ENCODE results near the gene PRKG1. TPM values are rescaled to one million over a fixed set of nuclear protein-coding genes. Genes with fewer than 3 reads are reported as not detected.

Gene PRKG1
- 68.3 and 136 TPM in 2 replicates for total RNA-seq (2014; rRNA removed; shearing (Covaris generic))

DNA sequence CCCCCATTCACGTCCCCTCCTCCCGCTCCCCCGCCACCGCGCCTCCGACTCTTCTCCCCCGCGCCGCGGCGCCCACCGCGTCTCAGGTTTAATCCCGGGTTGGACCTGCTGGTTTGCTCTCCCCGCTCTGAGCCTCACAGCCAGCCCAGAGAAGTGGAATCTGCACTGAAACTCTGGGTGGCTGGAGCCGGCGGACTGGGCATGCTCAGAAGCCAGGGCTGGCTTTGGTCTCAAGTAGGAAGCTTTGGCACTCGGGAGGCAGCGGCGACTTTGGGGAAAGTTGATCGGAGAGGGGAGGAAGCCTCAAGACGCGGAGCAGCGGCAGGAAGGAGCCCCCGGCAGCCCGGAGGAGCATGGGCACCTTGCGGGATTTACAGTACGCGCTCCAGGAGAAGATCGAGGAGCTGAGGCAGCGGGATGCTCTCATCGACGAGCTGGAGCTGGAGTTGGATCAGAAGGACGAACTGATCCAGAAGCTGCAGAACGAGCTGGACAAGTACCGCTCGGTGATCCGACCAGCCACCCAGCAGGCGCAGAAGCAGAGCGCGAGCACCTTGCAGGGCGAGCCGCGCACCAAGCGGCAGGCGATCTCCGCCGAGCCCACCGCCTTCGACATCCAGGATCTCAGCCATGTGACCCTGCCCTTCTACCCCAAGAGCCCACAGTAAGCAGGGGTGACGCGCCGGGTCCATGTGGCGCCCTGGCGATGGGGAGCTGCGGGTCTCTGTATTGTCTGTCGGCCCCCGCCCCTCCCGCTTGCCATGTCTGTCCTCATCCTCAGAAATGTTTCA, at the start of gene PRKG1:
Gene PRKG1, plus strand, starts transcription at position 250 of the 791 bp plus-strand sequence.
- DNase-seq (ENCODE audit: low spot score): peak; percentile 38
- in situ Hi-C loops (cut with HindIII; ENCODE audit: low sequenced_read_pairs): no loop called here

GRCh38 chr10:51028420-51028819, 45.9 kb upstream of the PRKG1 start:
- in situ Hi-C loops (cut with HindIII; ENCODE audit: low sequenced_read_pairs): no loop called here
- no peak for DNase-seq (ENCODE audit: low spot score)

- DNase-seq (ENCODE audit: low spot score): no peak
- in situ Hi-C loops (cut with HindIII; ENCODE audit: low sequenced_read_pairs): no loop called here
Measured at GRCh38 chr10:51029172-51029641, 45.1 kb upstream of the PRKG1 start.

DNA sequence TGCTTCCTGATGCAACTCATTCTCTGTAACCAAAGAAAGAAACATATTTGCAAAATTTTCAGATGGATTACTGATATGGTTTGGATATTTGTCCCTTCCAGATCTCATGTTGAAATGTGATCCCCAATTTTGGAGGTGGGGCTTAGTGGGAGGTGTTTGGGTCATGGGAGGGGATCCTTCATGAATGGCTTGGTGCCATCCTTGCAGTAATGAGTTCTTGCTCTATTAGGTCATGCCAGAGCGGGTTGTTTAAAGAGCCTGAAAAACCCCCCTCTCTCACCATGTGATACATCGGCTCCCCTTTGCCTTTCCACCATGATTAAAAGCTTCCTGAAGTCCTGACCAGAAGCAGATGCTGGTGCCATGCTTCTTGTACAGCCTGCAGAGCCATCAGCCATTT, 43.8 kb upstream of the PRKG1 start:
- DNase-seq (ENCODE audit: low spot score): no peak
- in situ Hi-C loops (cut with HindIII; ENCODE audit: low sequenced_read_pairs): no loop called here

GRCh38 chr10:51031950-51032349, 42.3 kb upstream of the PRKG1 start:
- in situ Hi-C loops (cut with HindIII; ENCODE audit: low sequenced_read_pairs): no loop called here
- DNase-seq (ENCODE audit: low spot score): no peak

DNA sequence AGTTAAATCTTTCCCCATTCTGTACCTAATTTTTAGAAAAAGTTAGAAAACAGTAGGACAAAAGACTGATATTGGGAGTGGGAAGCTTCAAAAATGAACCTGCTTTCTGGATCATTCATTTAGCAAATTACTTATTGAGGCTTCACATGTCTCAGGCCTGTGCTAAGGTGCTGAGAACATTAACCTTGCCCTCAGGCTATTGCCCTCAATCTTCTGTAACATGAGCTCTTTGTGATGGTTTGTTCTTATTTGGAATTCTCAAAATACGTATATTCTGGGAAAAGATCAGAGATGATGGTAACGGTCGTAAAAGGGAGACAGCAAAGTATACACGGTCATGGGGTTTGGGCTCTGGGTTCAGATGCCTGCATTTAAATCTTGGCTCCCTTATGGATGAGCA, 39.5 kb upstream of the PRKG1 start:
- in situ Hi-C loops (cut with HindIII; ENCODE audit: low sequenced_read_pairs): no loop called here
- DNase-seq (ENCODE audit: low spot score): no peak

DNA sequence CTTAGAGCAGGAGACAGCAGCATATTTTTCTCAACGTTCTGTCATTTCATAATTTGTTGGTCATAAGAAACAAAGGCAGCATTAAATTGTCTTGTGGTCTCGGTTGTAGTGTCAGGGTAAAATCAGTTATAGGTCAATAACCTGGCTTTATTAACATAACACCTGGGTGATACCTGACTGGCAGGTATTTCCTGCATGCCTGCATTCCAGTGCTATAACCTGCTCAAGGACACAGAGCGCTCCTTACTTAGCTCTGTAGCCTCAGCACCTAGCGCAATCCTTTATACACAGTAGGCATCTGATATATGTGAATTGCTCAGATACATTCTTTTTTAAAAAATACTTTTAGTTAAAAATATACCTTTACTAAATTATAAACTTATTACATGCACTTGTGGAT, 38.9 kb upstream of the PRKG1 start:
- in situ Hi-C loops (cut with HindIII; ENCODE audit: low sequenced_read_pairs): no loop called here
- DNase-seq (ENCODE audit: low spot score): no peak

- DNase-seq (ENCODE audit: low spot score): no peak
- in situ Hi-C loops (cut with HindIII; ENCODE audit: low sequenced_read_pairs): no loop called here
Measured at GRCh38 chr10:51045871-51046270, 28.4 kb upstream of the PRKG1 start.

GRCh38 chr10:51046654-51047053, 27.6 kb upstream of the PRKG1 start:
- in situ Hi-C loops (cut with HindIII; ENCODE audit: low sequenced_read_pairs): no loop called here
- DNase-seq (ENCODE audit: low spot score): no peak

DNA sequence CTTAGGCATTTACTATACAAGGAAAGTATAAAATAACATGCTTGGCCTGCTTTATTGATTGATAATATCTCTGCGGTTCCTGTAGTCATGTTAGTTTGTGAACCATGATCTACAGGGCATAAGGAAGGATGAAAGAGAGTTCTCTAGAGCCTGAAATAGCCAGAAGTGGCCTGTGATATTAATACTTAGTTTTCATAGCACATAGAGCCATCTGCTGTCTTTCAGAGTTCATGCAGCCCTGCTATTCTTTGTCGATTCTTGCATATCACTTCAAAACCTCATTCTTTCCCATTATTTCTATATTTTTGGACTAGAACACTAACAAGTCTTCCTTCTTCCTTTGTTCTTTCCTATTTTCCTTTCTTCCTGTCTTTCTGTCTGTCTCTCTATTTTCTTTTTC, 26.4 kb upstream of the PRKG1 start:
- no peak for DNase-seq (ENCODE audit: low spot score)
- in situ Hi-C loops (cut with HindIII; ENCODE audit: low sequenced_read_pairs): no loop called here

DNA sequence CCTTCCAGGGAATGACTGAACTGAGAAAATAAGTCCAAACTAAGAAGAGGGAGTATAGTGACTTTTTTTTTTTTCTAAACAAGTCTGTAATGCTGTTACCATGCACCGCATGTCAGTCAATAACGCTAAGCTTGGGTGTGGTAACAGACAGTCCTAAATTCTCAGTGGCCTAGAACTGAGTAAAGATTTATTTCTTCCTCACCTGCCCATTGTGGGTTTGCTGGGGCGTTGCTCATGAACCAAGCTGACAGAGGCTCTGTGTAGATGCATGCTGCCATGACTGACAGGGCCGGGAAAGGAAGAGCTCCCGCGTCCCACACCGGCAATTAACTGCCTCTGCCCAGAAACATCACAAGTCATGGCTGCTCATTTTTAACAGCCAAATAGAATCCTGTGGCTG, 25.5 kb upstream of the PRKG1 start:
- in situ Hi-C loops (cut with HindIII; ENCODE audit: low sequenced_read_pairs): no loop called here
- DNase-seq (ENCODE audit: low spot score): no peak

DNA sequence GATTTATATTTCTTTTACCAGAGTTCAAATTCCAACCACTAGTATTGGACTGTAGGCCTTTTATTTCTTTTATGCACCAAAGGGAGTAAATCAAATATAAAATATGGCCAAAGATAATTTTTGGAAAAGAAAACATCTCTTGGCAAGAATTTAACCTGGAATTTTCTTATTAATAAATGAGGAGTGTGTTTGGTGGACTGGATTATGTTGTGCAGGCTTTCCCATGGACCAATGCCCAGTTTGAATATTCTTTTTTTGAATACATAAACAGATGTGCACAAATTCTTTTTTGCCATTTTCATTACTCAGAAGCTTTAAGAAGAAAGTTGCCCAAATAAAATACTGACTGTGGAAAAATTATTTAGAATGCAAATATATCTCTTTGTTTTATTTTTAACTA, 22.1 kb upstream of the PRKG1 start:
- in situ Hi-C loops (cut with HindIII; ENCODE audit: low sequenced_read_pairs): no loop called here
- DNase-seq (ENCODE audit: low spot score): no peak

DNA sequence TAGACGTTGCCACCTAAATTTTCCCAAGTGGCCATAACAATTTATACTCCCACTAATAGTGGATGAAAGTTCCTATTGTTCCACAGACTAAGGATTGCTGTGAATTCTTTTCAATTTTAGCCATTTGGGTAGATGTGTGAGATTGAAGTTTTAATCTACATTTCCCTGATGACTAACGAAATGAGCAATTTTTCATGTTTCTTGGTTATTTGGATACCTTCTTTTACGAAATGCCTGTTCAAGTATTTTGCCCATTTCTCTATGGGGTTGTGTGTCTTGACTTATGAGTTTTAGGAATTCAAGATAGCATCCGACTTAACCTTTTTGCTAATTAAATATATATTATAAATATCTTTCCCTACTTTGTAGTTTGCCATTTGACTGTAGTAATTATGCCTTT, 16.4 kb upstream of the PRKG1 start:
- DNase-seq (ENCODE audit: low spot score): no peak
- in situ Hi-C loops (cut with HindIII; ENCODE audit: low sequenced_read_pairs): no loop called here

DNA sequence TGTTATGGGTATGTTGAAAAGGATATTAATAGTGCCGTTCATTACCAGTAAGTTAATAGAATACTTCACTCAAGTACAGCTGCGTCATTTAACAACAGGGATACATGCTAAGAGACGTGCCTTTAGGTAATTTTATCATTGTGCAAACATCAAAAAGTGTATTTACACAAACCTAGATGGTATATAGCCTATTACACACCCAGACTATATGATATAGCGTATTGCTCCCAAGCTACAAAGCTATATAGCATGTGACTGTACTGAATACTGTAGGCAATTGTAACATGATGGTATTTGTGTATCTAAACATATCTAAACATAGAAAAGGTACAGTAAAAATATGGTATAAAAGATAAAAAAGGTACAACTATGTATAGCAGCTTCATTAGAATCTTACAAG, 11.1 kb upstream of the PRKG1 start:
- DNase-seq (ENCODE audit: low spot score): no peak
- in situ Hi-C loops (cut with HindIII; ENCODE audit: low sequenced_read_pairs): no loop called here

GRCh38 chr10:51063659-51064535, 10.4 kb upstream of the PRKG1 start:
- in situ Hi-C loops (cut with HindIII; ENCODE audit: low sequenced_read_pairs): no loop called here
- DNase-seq (ENCODE audit: low spot score): peak; percentile 17

DNA sequence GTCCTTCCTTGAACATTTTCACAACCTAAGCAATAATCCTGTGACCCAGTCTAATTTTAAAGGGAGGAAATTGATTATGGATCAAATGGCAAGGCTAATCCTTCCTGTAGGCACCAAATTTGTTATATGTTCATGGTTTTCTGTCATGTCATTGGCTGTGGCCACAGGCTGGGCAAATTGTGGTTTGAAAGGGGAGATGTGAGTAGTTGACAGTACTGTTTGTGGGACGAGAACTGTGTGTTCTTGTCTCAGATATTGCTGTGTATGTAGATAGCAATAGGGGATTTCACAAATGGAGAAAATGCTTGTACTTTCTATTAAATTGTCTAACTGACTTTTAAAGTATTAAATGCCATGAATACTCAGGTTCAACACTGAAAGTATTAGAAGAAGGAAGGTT, 8.1 kb upstream of the PRKG1 start:
- in situ Hi-C loops (cut with HindIII; ENCODE audit: low sequenced_read_pairs): no loop called here
- no peak for DNase-seq (ENCODE audit: low spot score)

DNA sequence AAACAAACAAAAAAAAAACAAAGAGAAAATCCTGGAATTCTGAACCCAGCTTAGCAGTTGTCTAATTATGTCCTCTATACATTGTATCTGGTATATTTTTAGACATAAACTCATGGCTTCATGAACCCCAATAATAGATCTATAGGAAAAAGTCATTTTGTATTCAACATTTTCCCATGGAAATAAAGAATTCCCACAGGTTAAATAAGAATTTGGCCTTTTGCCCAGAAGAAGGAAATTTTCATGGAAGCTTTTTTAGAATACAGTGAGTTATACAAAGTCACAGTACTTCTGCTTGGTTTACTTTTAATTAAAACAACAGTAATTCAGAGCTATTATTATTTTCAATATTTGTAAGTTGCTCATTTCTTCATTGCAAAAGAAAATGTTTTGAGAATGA, 2.1 kb upstream of the PRKG1 start:
- DNase-seq (ENCODE audit: low spot score): no peak
- in situ Hi-C loops (cut with HindIII; ENCODE audit: low sequenced_read_pairs): no loop called here

DNA sequence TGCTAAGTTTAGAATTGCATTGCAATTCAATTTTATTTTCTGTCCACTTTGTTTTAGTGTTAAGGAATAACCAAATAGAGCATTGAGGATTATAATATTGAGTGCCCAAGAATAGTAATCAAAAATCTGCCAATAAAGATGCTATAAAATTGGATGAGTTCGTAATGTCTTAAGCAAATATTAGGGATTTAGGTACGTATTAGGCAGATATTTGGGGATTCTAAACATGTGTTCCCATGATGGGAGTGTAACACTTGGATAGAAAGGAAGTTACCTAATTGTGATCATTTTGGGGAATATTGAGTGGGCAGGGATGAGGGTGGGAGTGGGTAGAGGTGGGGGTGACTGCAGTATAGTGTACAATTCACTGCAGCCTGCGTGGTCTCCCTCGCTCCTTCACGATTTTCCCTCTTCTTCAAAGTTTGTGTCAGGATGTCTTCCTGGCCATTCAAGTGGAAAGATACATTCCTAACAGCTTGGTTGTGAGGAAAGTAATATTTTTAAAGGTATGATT, 1.3 kb upstream of the PRKG1 start:
- DNase-seq (ENCODE audit: low spot score): no peak
- in situ Hi-C loops (cut with HindIII; ENCODE audit: low sequenced_read_pairs): no loop called here

DNA sequence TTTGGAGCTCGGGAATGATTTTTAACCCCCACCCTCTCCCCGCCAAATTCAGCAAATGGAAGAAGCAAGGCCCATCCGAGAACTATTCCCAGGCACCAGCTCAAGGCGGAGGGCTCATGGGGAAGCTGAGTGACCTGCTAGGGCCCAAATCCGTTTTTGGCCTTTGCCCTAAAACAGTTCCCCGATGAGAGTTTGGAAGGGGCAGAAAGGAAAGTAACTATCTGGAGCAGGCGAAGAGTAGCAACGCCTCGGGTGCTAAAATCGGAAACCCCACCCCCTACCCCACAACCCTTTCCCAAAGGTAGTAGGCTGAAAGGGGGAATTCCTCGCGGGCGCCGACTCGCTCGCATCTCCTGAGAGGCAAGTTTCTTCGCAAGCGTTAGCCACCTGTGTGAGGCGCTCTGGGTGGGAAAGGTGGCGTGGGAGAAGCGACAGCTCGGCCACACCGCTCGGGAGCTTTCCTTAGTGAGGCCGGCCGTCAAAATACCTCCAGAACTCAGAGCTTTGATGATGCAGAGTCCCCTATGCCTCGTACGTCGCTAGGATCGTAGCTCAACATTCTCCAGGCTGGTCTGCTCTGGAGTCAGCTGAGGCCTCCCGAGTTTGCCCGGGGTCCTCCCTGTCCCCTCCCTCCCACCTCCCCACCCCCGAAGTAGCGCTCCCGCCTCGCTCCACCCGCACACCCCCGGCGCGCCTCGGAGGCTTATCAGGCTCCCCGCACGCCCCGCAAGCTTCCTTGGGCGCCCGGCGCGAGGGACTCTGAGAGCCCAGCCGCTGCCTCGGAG, 642 bp upstream of the PRKG1 start:
- DNase-seq (ENCODE audit: low spot score): no peak
- in situ Hi-C loops (cut with HindIII; ENCODE audit: low sequenced_read_pairs): no loop called here

Data from G401 (cell line).